ENCODE measurements around the gene HACD3.

The HACD3 gene

GRCh38 chr15:65512807-65513416 is 17.4 kb upstream of the HACD3 start:
- TF ChIP-seq, protein P1, sequence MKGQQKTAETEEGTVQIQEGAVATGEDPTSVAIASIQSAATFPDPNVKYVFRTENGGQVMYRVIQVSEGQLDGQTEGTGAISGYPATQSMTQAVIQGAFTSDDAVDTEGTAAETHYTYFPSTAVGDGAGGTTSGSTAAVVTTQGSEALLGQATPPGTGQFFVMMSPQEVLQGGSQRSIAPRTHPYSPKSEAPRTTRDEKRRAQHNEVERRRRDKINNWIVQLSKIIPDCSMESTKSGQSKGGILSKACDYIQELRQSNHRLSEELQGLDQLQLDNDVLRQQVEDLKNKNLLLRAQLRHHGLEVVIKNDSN (IDR thresholded peaks at IDR 0.05), result no peak
- TF ChIP-seq FOXM1 (IDR thresholded peaks at IDR 0.05; ENCODE audit: borderline replicate concordance, low read depth) (no peak), YY1 (IDR thresholded peaks at IDR 0.05; ENCODE audit: low read depth) (no peak), MAX (IDR thresholded peaks at IDR 0.05) (no peak), ZBTB7A (IDR thresholded peaks at IDR 0.05; ENCODE audit: low read depth) (no peak), CREB1 (IDR thresholded peaks at IDR 0.05; ENCODE audit: low read depth) (no peak)

GRCh38 chr15:65516997-65517865 is 13.0 kb upstream of the HACD3 start, which contains the start of gene DPP8:
Gene DPP8 (minus strand): TSS chr15:65517689. CDS start chr15:65512553, 5,136 bp downstream.
- TF ChIP-seq CEBPB (IDR thresholded peaks at IDR 0.05) (no peak), TAF1 (IDR thresholded peaks at IDR 0.05; ENCODE audit: low read depth) (peak; percentile 89), EP300 (IDR thresholded peaks at IDR 0.05; ENCODE audit: borderline replicate concordance) (0 out of 2 replicates have a peak, but pooled peaks have one; percentile 54), MAX (IDR thresholded peaks at IDR 0.05) (peak; percentile 84), FOXM1 (IDR thresholded peaks at IDR 0.05; ENCODE audit: borderline replicate concordance, low read depth) (no peak; the same call in 1 of the 2 replicates), CREB1 (IDR thresholded peaks at IDR 0.05; ENCODE audit: low read depth) (no peak), ZBTB7A (IDR thresholded peaks at IDR 0.05; ENCODE audit: low read depth) (no peak), TCF12 (IDR thresholded peaks at IDR 0.05; ENCODE audit: low read depth) (peak; percentile 80), EGR1 (IDR thresholded peaks at IDR 0.05) (no peak), NFIC (IDR thresholded peaks at IDR 0.05) (peak; percentile 70), YY1 (IDR thresholded peaks at IDR 0.05; ENCODE audit: low read depth) (peak; percentile 77), RAD21 (IDR thresholded peaks at IDR 0.05; ENCODE audit: low read depth) (peak; percentile 8; the same call in 1 of the 2 replicates), TEAD4 (IDR thresholded peaks at IDR 0.05) (0 out of 2 replicates have a peak, but pooled peaks have one; percentile 28)
- TF ChIP-seq, protein P2, sequence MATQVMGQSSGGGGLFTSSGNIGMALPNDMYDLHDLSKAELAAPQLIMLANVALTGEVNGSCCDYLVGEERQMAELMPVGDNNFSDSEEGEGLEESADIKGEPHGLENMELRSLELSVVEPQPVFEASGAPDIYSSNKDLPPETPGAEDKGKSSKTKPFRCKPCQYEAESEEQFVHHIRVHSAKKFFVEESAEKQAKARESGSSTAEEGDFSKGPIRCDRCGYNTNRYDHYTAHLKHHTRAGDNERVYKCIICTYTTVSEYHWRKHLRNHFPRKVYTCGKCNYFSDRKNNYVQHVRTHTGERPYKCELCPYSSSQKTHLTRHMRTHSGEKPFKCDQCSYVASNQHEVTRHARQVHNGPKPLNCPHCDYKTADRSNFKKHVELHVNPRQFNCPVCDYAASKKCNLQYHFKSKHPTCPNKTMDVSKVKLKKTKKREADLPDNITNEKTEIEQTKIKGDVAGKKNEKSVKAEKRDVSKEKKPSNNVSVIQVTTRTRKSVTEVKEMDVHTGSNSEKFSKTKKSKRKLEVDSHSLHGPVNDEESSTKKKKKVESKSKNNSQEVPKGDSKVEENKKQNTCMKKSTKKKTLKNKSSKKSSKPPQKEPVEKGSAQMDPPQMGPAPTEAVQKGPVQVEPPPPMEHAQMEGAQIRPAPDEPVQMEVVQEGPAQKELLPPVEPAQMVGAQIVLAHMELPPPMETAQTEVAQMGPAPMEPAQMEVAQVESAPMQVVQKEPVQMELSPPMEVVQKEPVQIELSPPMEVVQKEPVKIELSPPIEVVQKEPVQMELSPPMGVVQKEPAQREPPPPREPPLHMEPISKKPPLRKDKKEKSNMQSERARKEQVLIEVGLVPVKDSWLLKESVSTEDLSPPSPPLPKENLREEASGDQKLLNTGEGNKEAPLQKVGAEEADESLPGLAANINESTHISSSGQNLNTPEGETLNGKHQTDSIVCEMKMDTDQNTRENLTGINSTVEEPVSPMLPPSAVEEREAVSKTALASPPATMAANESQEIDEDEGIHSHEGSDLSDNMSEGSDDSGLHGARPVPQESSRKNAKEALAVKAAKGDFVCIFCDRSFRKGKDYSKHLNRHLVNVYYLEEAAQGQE (IDR thresholded peaks at IDR 0.05; ENCODE audit: low read depth), result no peak
- TF ChIP-seq, protein P1 (IDR thresholded peaks at IDR 0.05), result peak; percentile 38; the same call in 1 of the 2 replicates

DNA sequence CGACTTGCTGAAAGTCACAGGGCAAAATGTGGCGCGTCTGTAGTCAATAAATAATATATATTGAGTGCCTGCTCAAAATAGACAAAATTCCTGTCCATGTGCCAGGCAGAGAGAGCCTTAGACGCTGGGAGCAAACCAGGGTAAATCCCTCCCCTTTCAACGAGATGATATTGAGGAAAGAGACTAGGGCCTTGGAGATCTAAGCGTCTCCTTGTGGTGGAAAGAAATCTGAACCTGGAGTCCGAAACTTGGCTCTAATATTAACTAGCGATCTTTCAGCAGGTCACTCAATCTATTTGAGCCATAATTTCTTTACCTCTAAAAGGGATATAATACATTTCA is 12.4 kb upstream of the HACD3 start:
- no peak for TF ChIP-seq FOXM1 (IDR thresholded peaks at IDR 0.05; ENCODE audit: borderline replicate concordance, low read depth)
- no peak for TF ChIP-seq RAD21 (IDR thresholded peaks at IDR 0.05; ENCODE audit: low read depth)
- TF ChIP-seq TEAD4 (IDR thresholded peaks at IDR 0.05), result no peak
- no peak for TF ChIP-seq ZBTB7A (IDR thresholded peaks at IDR 0.05; ENCODE audit: low read depth)
- TF ChIP-seq NFIC (IDR thresholded peaks at IDR 0.05), result no peak
- TF ChIP-seq YY1 (IDR thresholded peaks at IDR 0.05; ENCODE audit: low read depth), result no peak
- no peak for TF ChIP-seq TCF12 (IDR thresholded peaks at IDR 0.05; ENCODE audit: low read depth)
- TF ChIP-seq MAX (IDR thresholded peaks at IDR 0.05), result no peak
- TF ChIP-seq EP300 (IDR thresholded peaks at IDR 0.05; ENCODE audit: borderline replicate concordance), result no peak
- TF ChIP-seq EGR1 (IDR thresholded peaks at IDR 0.05), result no peak
- TF ChIP-seq CEBPB (IDR thresholded peaks at IDR 0.05), result no peak
- TF ChIP-seq CREB1 (IDR thresholded peaks at IDR 0.05; ENCODE audit: low read depth), result no peak
- TF ChIP-seq, protein P1 (IDR thresholded peaks at IDR 0.05), result no peak
- TF ChIP-seq TAF1 (IDR thresholded peaks at IDR 0.05; ENCODE audit: low read depth), result no peak
- TF ChIP-seq, protein P2 (IDR thresholded peaks at IDR 0.05; ENCODE audit: low read depth), result no peak

DNA sequence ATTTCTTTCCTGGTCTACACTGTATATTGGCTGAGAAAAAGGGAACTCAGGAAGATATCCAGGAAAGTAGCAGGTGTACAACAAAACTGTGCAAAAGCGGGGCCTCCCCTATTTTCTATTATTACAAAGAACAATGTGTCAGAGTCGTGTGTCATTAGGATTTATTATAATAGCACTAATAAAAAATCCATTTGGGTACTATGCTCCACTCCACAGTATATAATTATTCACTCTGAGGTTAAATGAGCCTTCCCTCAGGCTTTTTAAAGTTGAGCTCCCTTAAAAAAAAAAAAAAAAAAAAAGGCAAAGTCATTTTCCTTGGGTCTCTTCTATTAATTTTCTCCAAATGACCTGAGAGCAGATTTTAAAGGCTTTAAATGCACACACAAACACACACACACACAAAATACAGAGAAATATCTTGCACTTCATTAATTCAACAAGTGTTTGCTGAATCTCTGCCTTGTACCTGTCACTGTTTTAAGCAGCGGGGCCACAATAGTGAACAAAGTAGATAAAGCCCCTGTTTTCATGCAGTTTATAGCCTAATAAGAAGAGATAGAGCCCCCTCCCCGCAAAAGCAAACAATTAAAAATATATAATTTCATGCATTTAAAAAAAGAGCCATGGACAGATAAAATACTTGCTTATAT is 11.5 kb upstream of the HACD3 start:
- TF ChIP-seq, protein P2 (IDR thresholded peaks at IDR 0.05; ENCODE audit: low read depth), result no peak
- TF ChIP-seq MAX (IDR thresholded peaks at IDR 0.05) (no peak), FOXM1 (IDR thresholded peaks at IDR 0.05; ENCODE audit: borderline replicate concordance, low read depth) (no peak), EGR1 (IDR thresholded peaks at IDR 0.05) (no peak), YY1 (IDR thresholded peaks at IDR 0.05; ENCODE audit: low read depth) (no peak), TAF1 (IDR thresholded peaks at IDR 0.05; ENCODE audit: low read depth) (no peak), CREB1 (IDR thresholded peaks at IDR 0.05; ENCODE audit: low read depth) (no peak), ZBTB7A (IDR thresholded peaks at IDR 0.05; ENCODE audit: low read depth) (no peak), TEAD4 (IDR thresholded peaks at IDR 0.05) (no peak), TCF12 (IDR thresholded peaks at IDR 0.05; ENCODE audit: low read depth) (no peak), CEBPB (IDR thresholded peaks at IDR 0.05) (no peak), RAD21 (IDR thresholded peaks at IDR 0.05; ENCODE audit: low read depth) (no peak), EP300 (IDR thresholded peaks at IDR 0.05; ENCODE audit: borderline replicate concordance) (no peak), NFIC (IDR thresholded peaks at IDR 0.05) (no peak)
- TF ChIP-seq, protein P1 (IDR thresholded peaks at IDR 0.05), result no peak
